GM12873 (cell line): ENCODE data around the gene CFAP97D1.

ENCODE experiments used
- TF ChIP-seq, protein P1 (sequence below): IDR thresholded peaks from 2 replicates; pipeline ENCODE4 v1.5.1; 2012; ENCODE audit warnings: low read depth, mild to moderate bottlenecking, moderate library complexity, low read length, control low read depth; ENCODE audit not compliant: insufficient read depth; ENCODE audit errors: missing control alignments

Gene CFAP97D1

DNA sequence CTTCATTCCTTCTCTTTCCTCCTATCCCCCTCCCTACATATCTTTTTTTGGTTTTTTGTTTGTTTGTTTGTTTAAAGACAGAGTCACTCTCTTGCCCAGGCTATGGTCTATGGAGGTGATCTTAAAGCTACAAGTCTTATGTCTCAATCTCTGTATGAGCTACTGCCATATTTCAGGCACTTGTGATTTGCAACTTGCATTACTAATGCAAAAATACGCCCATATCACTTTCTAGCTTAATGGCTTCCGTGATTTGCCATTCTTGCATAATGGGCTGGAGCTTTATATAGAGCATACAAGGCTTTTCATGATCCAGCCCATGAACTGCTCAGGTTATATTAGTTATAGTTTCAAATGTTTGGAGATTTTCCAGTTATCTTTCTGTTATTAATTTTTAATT lies 7.5 kb downstream of the CFAP97D1 start:
- TF ChIP-seq, protein P1, sequence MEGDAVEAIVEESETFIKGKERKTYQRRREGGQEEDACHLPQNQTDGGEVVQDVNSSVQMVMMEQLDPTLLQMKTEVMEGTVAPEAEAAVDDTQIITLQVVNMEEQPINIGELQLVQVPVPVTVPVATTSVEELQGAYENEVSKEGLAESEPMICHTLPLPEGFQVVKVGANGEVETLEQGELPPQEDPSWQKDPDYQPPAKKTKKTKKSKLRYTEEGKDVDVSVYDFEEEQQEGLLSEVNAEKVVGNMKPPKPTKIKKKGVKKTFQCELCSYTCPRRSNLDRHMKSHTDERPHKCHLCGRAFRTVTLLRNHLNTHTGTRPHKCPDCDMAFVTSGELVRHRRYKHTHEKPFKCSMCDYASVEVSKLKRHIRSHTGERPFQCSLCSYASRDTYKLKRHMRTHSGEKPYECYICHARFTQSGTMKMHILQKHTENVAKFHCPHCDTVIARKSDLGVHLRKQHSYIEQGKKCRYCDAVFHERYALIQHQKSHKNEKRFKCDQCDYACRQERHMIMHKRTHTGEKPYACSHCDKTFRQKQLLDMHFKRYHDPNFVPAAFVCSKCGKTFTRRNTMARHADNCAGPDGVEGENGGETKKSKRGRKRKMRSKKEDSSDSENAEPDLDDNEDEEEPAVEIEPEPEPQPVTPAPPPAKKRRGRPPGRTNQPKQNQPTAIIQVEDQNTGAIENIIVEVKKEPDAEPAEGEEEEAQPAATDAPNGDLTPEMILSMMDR = no peak

- TF ChIP-seq, protein P1 = no peak
These were observed 8.3 kb downstream of the CFAP97D1 start for GRCh38 chr17:43788540-43788939.

DNA sequence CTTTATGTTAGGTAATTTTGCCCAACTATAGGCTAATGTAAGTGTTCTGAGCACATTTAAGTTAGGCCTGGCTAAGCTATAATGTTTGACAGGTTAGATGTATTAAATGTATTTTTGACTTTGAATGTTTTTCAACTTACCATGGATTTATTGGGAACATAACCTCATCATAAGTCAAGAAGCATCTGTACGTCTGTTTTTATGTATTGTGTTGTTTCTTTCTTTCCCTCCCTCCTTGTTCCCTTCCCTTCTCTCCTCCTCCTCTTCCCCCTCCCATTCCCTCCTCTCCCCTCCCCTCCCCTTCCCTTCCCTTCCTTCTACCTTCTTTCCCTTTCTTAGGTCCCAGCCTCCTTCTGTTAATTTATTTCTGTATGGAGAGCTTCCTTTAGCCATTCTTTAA lies 9.2 kb downstream of the CFAP97D1 start:
- TF ChIP-seq, protein P1 = no peak

- TF ChIP-seq, protein P1 = peak; percentile 3
These were observed 10.2 kb downstream of the CFAP97D1 start for GRCh38 chr17:43790311-43790940.

DNA sequence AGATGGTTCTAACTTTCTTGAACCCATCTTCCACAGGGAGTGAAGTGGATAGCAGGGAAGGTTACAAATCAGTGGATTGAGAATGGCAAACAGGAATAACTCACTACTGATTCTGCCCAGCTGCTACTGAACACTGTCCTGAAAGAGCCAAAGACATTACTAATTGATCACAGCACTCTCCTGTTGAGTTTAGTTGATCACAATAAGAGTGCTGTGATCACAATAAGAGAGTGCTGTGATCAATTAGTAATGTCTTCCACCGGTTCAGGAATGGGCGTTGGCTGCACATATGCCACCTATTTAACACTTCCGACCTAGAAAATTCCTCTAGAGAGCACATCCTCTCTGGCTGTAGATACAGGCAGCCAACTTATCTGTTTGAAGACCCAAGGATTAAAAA lies 11.4 kb downstream of the CFAP97D1 start:
- TF ChIP-seq, protein P1 = no peak

- TF ChIP-seq, protein P1 = no peak
These were observed 18.8 kb downstream of the CFAP97D1 start for GRCh38 chr17:43799047-43799446.

- TF ChIP-seq, protein P1 = no peak
These were observed 20.5 kb downstream of the CFAP97D1 start for GRCh38 chr17:43800736-43801135.
